Nephron (organoid): Measurements from ENCODE around the gene TAMM41.
A peak's percentile ranks its signal among the peaks of the same experiment; 100 is the strongest.
"Not testable (repeated sequence)": the region's sequence is repeated elsewhere in the genome, so short reads cannot be mapped to it uniquely, and the experiment has no call there.

Experiments
- H3K27ac Mint-ChIP-seq, 3 experiments: 2 replicates each; pipeline ENCODE4 v1.8.0; 2020; ENCODE audit warnings: mixed read lengths in 3 of 3, mild to moderate bottlenecking in 2 of 3, moderate library complexity in 1 of 3
- H3K27me3 Mint-ChIP-seq: 2 replicates; pipeline ENCODE4 v1.8.0; 2021; ENCODE audit warnings: low read depth, mild to moderate bottlenecking, moderate library complexity, mixed read lengths
- H3K36me3 Mint-ChIP-seq: 2 replicates; pipeline ENCODE4 v1.8.0; 2020; ENCODE audit warnings: low read depth, mixed read lengths
- H3K4me1 Mint-ChIP-seq: 2 replicates; pipeline ENCODE4 v1.8.0; 2020; ENCODE audit warnings: mixed read lengths
- H3K4me3 Mint-ChIP-seq, 3 experiments: 2 replicates each; pipeline ENCODE4 v1.8.0; 2020; ENCODE audit warnings: mild to moderate bottlenecking in 3 of 3, mixed read lengths in 3 of 3, moderate library complexity in 2 of 3
- H3K9me3 Mint-ChIP-seq: 2 replicates; pipeline ENCODE4 v1.8.0; 2020; ENCODE audit warnings: mixed read lengths
- TF ChIP-seq, protein P1 (sequence below), 3 experiments: fragments of 200-600 bp; sonication (generic); IDR thresholded peaks; one replicate each; pipeline ENCODE4 v1.5.0; 2021; ENCODE audit warnings: antibody characterized with exemption in 3 of 3; ENCODE audit not compliant: unreplicated experiment in 3 of 3

Gene TAMM41, protein sequence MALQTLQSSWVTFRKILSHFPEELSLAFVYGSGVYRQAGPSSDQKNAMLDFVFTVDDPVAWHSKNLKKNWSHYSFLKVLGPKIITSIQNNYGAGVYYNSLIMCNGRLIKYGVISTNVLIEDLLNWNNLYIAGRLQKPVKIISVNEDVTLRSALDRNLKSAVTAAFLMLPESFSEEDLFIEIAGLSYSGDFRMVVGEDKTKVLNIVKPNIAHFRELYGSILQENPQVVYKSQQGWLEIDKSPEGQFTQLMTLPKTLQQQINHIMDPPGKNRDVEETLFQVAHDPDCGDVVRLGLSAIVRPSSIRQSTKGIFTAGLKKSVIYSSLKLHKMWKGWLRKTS

DNA sequence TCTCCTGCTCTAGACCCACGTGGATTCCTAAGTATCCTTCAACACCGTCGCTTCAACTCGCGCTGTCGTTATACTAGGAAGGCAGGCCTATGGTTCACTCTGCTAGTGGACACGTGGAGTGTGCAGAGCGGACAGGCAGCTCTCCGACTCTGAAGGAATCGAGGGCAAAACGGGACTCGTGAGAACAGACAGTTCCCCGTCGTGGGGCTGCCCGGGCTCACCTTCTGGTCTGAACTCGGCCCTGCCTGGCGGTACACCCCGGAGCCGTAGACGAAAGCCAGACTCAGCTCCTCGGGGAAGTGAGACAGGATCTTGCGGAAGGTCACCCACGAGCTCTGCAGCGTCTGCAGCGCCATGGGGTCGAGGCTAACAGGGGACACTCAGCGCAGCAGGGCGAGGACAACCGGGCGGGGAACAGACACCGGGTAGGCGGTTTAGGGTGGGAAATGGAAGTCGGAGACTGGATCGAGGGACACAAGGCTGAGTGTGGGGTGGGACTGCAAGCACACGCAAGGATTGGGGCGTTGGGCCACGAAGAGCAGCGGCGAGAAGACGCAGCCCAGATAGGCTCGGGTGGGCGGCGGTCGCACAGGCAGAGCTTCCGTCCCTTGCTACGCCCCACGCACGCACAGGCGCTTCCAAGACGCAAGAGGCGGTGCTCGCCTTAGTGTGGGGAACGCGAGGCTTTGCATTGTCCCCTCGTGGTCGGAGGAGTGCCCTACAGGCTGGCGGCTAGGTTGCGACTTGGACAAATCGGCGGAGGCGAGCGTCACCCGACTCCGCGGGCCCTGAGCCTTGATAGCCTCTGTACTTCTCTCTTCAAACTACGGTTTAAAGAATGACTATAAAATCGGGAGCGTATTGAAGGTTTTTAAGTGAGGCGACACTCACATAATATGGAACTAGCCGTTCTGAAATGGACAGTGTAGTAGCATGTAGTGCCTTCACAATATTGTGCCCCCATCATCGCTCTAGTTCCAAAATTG is at the start of gene TAMM41:
TAMM41 (minus strand) TSS at position 605 of the 986 bp plus-strand sequence; CDS start at position 356, 249 bp downstream.
- no peaks in the 10 kb centered on the region for H3K9me3 Mint-ChIP-seq
- peak within 1 kb of the TSS; percentile 95 to 98 (median 95) for H3K4me3 Mint-ChIP-seq
- H3K27me3 Mint-ChIP-seq = peaks cover under 1% of the 10 kb centered on the region
- TF ChIP-seq, protein P1, sequence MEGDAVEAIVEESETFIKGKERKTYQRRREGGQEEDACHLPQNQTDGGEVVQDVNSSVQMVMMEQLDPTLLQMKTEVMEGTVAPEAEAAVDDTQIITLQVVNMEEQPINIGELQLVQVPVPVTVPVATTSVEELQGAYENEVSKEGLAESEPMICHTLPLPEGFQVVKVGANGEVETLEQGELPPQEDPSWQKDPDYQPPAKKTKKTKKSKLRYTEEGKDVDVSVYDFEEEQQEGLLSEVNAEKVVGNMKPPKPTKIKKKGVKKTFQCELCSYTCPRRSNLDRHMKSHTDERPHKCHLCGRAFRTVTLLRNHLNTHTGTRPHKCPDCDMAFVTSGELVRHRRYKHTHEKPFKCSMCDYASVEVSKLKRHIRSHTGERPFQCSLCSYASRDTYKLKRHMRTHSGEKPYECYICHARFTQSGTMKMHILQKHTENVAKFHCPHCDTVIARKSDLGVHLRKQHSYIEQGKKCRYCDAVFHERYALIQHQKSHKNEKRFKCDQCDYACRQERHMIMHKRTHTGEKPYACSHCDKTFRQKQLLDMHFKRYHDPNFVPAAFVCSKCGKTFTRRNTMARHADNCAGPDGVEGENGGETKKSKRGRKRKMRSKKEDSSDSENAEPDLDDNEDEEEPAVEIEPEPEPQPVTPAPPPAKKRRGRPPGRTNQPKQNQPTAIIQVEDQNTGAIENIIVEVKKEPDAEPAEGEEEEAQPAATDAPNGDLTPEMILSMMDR (IDR thresholded peaks at IDR 0.05; ENCODE audit: unreplicated experiment in 3 of 3) = peak; percentile 79 to 81 (median 81)
- H3K36me3 Mint-ChIP-seq = peaks cover 20% of the 10 kb centered on the region
- H3K27ac Mint-ChIP-seq = peak within 1 kb of the TSS; percentile 70 to 94 (median 84)
- peaks cover 21% of the 10 kb centered on the region for H3K4me1 Mint-ChIP-seq

DNA sequence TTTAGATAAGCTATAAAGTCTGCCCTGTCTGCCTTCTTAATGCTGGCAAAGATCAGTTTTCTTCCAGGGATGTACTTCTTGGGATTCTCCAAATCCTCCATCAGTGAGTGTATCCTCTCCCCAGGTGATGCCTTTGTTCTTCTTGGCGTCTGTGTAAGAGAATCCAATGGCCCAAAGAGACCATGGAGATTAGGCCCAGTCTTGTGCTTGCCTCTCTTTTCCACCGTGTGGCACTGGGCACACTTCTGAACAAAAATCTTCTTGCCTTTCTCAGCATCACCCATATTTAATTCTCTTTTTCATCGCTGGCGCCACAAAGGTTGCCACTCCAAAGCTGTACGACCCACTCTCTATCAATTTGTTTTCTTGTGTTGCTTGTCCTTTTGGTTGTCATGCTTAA is 32.2 kb upstream of the TAMM41 start:
- Mint-ChIP-seq H3K27ac (no peak overlapping the region), H3K36me3 (no peaks in the 10 kb centered on the region), H3K4me1 (no peaks in the 10 kb centered on the region), H3K27me3 (peaks cover 8% of the 10 kb centered on the region), H3K4me3 (no peak overlapping the region), H3K9me3 (no peaks in the 10 kb centered on the region)
- TF ChIP-seq, protein P1 (IDR thresholded peaks at IDR 0.05; ENCODE audit: unreplicated experiment in 3 of 3) = no peak

DNA sequence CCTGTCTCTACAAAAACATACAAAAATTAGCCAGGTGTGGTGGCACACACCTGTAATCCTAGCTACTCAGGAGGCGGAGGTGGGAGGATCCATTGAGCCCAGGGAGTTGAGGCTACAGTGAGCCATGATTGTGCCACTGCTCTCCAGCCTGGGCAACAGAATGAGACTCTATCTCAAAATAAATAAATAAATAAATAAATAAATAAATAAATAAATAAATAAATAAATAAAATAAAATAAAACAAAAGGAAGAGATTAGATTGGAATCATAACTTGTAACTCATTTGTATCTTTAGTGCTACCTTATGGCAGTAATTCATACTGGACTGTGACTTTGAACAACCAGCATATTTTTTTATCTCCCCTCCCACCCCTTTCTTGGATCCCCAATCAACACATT is 28.0 kb upstream of the TAMM41 start:
- H3K27me3 Mint-ChIP-seq, H3K4me1 Mint-ChIP-seq, H3K9me3 Mint-ChIP-seq, H3K27ac Mint-ChIP-seq, H3K4me3 Mint-ChIP-seq, H3K36me3 Mint-ChIP-seq: not testable (repeated sequence)

DNA sequence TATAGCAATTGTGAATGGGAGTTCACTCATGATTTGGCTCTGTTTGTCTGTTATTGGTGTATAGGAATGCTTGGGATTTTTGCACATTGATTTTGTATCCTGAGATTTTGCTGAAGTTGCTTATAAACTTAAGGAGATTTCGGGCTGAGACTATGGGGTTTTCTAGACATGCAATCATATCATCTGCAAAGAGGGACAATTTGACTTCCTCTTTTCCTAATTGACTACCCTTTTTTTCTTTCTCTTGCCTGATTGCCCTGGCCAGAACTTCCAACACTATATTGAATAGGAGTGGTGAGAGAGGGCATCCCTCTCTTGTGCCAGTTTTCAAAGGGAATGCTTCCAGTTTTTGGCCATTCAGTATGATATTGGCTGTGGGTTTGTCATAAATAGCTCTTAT is 17.1 kb upstream of the TAMM41 start:
- H3K36me3 Mint-ChIP-seq, H3K27ac Mint-ChIP-seq, H3K4me1 Mint-ChIP-seq, H3K4me3 Mint-ChIP-seq, H3K27me3 Mint-ChIP-seq: not testable (repeated sequence)
- H3K9me3 Mint-ChIP-seq = peaks cover 13% of the 10 kb centered on the region

DNA sequence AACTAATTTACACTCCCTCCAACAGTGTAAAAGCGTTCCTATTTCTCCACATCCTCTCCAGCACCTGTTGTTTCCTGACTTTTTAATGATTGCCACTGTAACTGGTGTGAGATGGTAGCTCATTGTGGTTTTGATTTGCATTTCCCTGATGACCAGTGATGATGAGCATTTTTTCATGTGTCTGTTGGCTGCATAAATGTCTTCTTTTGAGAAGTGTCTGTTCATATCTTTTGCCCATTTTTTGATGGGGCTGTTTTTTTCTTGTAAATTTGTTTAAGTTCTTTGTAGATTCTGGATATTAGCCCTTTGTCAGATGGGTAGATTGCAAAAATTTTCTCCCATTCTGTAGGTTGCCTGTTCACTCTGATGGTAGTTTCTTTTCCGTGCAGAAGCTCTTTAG is 15.9 kb upstream of the TAMM41 start:
- not testable (repeated sequence) for H3K27ac Mint-ChIP-seq, H3K27me3 Mint-ChIP-seq, H3K36me3 Mint-ChIP-seq, H3K4me3 Mint-ChIP-seq, H3K4me1 Mint-ChIP-seq
- peaks cover 16% of the 10 kb centered on the region for H3K9me3 Mint-ChIP-seq

DNA sequence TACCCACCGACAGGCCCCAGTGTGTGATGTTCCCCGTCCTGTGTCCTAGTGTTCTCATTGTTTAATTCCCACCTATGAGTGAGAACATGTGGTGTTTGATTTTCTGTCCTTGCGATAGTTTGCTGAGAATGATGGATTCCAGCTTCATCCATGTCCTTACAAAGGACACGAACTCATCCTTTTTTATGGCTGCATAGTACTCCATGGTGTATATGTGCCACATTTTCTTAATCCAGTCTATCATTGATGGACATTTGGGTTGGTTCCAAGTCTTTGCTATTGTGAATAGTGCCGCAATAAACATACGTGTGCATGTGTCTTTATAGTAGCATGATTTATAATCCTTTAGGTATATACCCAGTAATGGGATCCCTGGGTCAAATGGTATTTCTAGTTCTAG is 15.5 kb upstream of the TAMM41 start:
- H3K9me3 Mint-ChIP-seq = peaks cover 16% of the 10 kb centered on the region
- H3K27ac Mint-ChIP-seq, H3K4me3 Mint-ChIP-seq, H3K4me1 Mint-ChIP-seq, H3K36me3 Mint-ChIP-seq, H3K27me3 Mint-ChIP-seq: not testable (repeated sequence)

DNA sequence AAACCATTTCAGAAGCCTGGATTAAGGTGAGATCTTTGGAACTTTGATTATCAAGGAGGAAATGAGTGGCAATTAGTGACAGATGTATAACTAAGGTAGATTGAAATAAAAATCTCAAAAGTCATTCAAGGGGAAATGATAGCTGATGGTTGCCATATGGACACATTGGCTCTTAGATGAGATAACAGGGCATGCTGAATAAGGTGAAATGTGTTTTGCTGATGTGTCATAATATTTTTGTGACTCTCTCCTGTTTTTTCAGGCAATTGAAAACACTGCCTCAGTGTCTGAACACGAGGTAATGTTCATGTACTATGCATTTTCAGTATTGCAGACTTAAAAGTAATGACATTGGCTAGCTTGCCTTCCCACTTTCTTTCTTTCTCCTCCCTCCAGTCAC is 13.5 kb upstream of the TAMM41 start:
- not testable (repeated sequence) for H3K4me1 Mint-ChIP-seq, H3K4me3 Mint-ChIP-seq, H3K36me3 Mint-ChIP-seq, H3K27ac Mint-ChIP-seq, H3K27me3 Mint-ChIP-seq
- peaks cover 18% of the 10 kb centered on the region for H3K9me3 Mint-ChIP-seq

DNA sequence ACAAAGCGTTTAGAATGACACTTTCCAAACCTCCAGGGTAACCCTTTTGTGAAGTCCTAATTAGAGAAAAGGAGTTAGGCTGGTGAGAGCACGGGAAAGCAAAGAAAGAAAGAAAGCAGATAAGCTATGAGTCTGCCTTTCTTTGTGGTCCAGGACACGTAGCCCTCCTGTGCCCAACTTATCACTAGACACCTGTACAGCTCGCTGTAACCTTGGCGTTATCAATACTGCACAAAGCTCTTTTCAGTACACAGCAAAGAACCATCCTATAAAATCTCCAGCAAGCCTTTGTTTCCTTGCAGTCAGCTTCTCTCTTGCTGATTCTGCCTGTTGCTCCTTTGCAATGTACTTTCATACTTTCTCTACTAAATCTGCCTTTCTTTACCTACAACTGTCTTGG is 6.8 kb upstream of the TAMM41 start:
- Mint-ChIP-seq H3K9me3 (peaks cover 5% of the 10 kb centered on the region), H3K27me3 (peaks cover 13% of the 10 kb centered on the region), H3K4me3 (no peak overlapping the region), H3K36me3 (no peaks in the 10 kb centered on the region), H3K27ac (no peak overlapping the region), H3K4me1 (no peaks in the 10 kb centered on the region)
- TF ChIP-seq, protein P1 (IDR thresholded peaks at IDR 0.05; ENCODE audit: unreplicated experiment in 3 of 3) = no peak
